ENCODE results near the gene SLX4IP.

DNA sequence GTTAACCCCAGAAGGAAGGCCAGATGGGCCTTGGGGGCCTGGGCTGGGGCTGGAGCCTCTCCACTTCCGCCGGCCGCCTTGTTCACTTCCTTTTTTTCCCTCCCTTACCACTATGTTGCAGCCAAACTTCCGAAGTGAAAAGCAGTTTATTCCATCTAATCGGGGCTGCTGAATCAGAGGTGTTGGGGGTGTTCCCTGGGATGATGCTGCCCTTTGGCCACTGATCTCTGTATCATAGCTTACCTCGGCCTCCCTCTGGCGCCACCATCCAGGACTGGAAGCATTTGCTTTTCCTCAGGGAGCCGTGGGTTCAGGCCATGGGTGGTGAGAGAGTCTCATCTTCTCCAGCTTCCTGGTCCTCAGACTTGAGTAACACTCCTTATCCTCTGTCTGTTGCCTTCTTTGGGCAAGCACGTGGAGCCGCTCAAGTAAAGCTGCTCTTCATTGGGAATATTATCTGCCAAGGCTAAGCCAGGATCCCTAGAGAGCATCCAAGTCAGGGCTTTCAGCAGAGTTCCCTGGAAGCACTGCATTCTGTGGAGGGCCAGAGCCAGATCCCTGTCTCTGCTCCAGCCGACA lies 39.6 kb downstream of the SLX4IP start:
- TF ChIP-seq, protein P1, sequence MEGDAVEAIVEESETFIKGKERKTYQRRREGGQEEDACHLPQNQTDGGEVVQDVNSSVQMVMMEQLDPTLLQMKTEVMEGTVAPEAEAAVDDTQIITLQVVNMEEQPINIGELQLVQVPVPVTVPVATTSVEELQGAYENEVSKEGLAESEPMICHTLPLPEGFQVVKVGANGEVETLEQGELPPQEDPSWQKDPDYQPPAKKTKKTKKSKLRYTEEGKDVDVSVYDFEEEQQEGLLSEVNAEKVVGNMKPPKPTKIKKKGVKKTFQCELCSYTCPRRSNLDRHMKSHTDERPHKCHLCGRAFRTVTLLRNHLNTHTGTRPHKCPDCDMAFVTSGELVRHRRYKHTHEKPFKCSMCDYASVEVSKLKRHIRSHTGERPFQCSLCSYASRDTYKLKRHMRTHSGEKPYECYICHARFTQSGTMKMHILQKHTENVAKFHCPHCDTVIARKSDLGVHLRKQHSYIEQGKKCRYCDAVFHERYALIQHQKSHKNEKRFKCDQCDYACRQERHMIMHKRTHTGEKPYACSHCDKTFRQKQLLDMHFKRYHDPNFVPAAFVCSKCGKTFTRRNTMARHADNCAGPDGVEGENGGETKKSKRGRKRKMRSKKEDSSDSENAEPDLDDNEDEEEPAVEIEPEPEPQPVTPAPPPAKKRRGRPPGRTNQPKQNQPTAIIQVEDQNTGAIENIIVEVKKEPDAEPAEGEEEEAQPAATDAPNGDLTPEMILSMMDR (IDR thresholded peaks at IDR 0.05): no peak
- no peak for TF ChIP-seq POLR2A (IDR thresholded peaks at IDR 0.05)
